ENCODE measurements around the gene ELAVL1. TPM values are rescaled to one million over a fixed set of nuclear protein-coding genes. Genes with fewer than 3 reads are reported as not detected.
A peak's percentile ranks its signal among the peaks of the same experiment; 100 is the strongest.

The ELAVL1 gene
- total and polyA plus RNA-seq, 2 of the 13 experiments (the other 11 are each of a cell fraction or from before 2014, with no cell fraction given), result 27.9 to 38.4 TPM

- TF ChIP-seq, protein P1, sequence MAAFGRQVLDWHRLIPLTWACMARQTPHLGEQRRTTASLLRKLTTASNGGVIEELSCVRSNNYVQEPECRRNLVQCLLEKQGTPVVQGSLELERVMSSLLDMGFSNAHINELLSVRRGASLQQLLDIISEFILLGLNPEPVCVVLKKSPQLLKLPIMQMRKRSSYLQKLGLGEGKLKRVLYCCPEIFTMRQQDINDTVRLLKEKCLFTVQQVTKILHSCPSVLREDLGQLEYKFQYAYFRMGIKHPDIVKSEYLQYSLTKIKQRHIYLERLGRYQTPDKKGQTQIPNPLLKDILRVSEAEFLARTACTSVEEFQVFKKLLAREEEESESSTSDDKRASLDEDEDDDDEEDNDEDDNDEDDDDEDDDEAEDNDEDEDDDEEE (CRISPR knock-in tag; IDR thresholded peaks at IDR 0.05), result peak; percentile 48; the same call in 1 of the 2 replicates
- TF ChIP-seq ZNF577 (CRISPR knock-in tag; IDR thresholded peaks at IDR 0.05; ENCODE audit: borderline replicate concordance, low read depth) (no peak), ZNF547 (CRISPR knock-in tag; IDR thresholded peaks at IDR 0.05) (no peak), MEIS1 (CRISPR knock-in tag; IDR thresholded peaks at IDR 0.05; ENCODE audit: borderline replicate concordance) (no peak), JUND (CRISPR knock-in tag; IDR thresholded peaks at IDR 0.05) (no peak), ATF7 (IDR thresholded peaks at IDR 0.05) (no peak), ATF7 (CRISPR knock-in tag; IDR thresholded peaks at IDR 0.05) (no peak), ZSCAN30 (CRISPR knock-in tag; IDR thresholded peaks at IDR 0.05) (no peak), NCOA2 (CRISPR knock-in tag; IDR thresholded peaks at IDR 0.05) (no peak), ZNF24 (IDR thresholded peaks at IDR 0.05) (no peak), HOXA9 (CRISPR knock-in tag; IDR thresholded peaks at IDR 0.05; ENCODE audit: borderline replicate concordance) (0 out of 2 replicates have a peak, but pooled peaks have one; percentile 50), SMARCC2 (IDR thresholded peaks at IDR 0.05) (no peak), ZMYM4 (CRISPR knock-in tag; IDR thresholded peaks at IDR 0.05) (no peak), NFE2 (CRISPR knock-in tag; IDR thresholded peaks at IDR 0.05) (no peak), ZNF773 (CRISPR knock-in tag; IDR thresholded peaks at IDR 0.05; ENCODE audit: borderline replicate concordance) (no peak; the same call in 1 of the 2 replicates), ZNF124 (CRISPR knock-in tag; IDR thresholded peaks at IDR 0.05) (no peak), IKZF1 (IDR thresholded peaks at IDR 0.05) (no peak), TAF1 (CRISPR knock-in tag; IDR thresholded peaks at IDR 0.05) (no peak), ZNF883 (CRISPR knock-in tag; IDR thresholded peaks at IDR 0.05; ENCODE audit: not compliant biosample characterization) (no peak), NONO (IDR thresholded peaks at IDR 0.05) (no peak), NONO (CRISPR knock-in tag; conservative IDR thresholded peaks at IDR 0.05) (peak; percentile 20; the same call in 1 of the 2 replicates)
- TF ChIP-seq, protein P2, sequence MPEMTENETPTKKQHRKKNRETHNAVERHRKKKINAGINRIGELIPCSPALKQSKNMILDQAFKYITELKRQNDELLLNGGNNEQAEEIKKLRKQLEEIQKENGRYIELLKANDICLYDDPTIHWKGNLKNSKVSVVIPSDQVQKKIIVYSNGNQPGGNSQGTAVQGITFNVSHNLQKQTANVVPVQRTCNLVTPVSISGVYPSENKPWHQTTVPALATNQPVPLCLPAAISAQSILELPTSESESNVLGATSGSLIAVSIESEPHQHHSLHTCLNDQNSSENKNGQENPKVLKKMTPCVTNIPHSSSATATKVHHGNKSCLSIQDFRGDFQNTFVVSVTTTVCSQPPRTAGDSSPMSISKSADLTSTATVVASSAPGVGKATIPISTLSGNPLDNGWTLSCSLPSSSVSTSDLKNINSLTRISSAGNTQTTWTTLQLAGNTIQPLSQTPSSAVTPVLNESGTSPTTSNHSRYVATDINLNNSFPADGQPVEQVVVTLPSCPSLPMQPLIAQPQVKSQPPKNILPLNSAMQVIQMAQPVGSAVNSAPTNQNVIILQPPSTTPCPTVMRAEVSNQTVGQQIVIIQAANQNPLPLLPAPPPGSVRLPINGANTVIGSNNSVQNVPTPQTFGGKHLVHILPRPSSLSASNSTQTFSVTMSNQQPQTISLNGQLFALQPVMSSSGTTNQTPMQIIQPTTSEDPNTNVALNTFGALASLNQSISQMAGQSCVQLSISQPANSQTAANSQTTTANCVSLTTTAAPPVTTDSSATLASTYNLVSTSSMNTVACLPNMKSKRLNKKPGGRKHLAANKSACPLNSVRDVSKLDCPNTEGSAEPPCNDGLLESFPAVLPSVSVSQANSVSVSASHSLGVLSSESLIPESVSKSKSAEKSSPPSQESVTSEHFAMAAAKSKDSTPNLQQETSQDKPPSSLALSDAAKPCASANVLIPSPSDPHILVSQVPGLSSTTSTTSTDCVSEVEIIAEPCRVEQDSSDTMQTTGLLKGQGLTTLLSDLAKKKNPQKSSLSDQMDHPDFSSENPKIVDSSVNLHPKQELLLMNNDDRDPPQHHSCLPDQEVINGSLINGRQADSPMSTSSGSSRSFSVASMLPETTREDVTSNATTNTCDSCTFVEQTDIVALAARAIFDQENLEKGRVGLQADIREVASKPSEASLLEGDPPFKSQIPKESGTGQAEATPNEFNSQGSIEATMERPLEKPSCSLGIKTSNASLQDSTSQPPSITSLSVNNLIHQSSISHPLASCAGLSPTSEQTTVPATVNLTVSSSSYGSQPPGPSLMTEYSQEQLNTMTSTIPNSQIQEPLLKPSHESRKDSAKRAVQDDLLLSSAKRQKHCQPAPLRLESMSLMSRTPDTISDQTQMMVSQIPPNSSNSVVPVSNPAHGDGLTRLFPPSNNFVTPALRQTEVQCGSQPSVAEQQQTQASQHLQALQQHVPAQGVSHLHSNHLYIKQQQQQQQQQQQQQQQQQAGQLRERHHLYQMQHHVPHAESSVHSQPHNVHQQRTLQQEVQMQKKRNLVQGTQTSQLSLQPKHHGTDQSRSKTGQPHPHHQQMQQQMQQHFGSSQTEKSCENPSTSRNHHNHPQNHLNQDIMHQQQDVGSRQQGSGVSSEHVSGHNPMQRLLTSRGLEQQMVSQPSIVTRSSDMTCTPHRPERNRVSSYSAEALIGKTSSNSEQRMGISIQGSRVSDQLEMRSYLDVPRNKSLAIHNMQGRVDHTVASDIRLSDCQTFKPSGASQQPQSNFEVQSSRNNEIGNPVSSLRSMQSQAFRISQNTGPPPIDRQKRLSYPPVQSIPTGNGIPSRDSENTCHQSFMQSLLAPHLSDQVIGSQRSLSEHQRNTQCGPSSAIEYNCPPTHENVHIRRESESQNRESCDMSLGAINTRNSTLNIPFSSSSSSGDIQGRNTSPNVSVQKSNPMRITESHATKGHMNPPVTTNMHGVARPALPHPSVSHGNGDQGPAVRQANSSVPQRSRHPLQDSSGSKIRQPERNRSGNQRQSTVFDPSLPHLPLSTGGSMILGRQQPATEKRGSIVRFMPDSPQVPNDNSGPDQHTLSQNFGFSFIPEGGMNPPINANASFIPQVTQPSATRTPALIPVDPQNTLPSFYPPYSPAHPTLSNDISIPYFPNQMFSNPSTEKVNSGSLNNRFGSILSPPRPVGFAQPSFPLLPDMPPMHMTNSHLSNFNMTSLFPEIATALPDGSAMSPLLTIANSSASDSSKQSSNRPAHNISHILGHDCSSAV (CRISPR knock-in tag; IDR thresholded peaks at IDR 0.05; ENCODE audit: borderline replicate concordance), result no peak
- TF ChIP-seq, protein P3, sequence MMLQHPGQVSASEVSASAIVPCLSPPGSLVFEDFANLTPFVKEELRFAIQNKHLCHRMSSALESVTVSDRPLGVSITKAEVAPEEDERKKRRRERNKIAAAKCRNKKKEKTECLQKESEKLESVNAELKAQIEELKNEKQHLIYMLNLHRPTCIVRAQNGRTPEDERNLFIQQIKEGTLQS (CRISPR knock-in tag; IDR thresholded peaks at IDR 0.05), result no peak
Observed at GRCh38 chr19:7916103-7916954, 89.1 kb downstream of the ELAVL1 start (continued).
